HepG2 (cell line): ENCODE measurements around the gene ITPR1. TPM values are rescaled to one million over a fixed set of nuclear protein-coding genes. Genes with fewer than 3 reads are reported as not detected.

Experiments
- ATAC-seq: fragments of 200-7000 bp; cut with Tn5 transposase; 3 replicates; pipeline ENCODE4 v1.9.1; 2020; ENCODE audit warnings: mild to moderate bottlenecking, moderate library complexity
- BruUV-seq: library from RNA; stranded (reverse); fragments of 400-500 nt; replicated peaks from 2 replicates; lab custom pipeline; 2021; lab: Mats Ljungman, UMichigan
- CTCF ChIA-PET: fragments of 300-600 bp; formaldehyde crosslinking; extraction: SDS; loops from one replicate; lab custom pipeline; 2021; ENCODE audit warnings: low total read pairs, inconsistent platforms, low intra/inter-chr PET ratio; lab: Yijun Ruan, JAX
- POLR2A ChIA-PET: fragments of 350-600 bp; sonication (Branson Sonifier 250); formaldehyde crosslinking; loops from one replicate; lab custom pipeline; 2020; ENCODE audit warnings: antibody characterized with exemption, inconsistent platforms; lab: Yijun Ruan, JAX
- DNase-seq: peaks from one replicate; pipeline ENCODE4 v3.0.0-alpha.2; 2015; ENCODE audit warnings: low spot score
- FAIRE-seq: peaks from 3 replicates; lab custom pipeline; 2011; peaks lifted over from hg19 to GRCh38; lab: Jason Lieb, UNC
- H2AFZ ChIP-seq: one replicate; pipeline ENCODE4 v1.6.1; 2011; ENCODE audit warnings: low read length, inconsistent platforms
- H3K27ac ChIP-seq: fragments of 300-600 bp; 3 replicates; pipeline ENCODE4 v1.8.0; 2011; ENCODE audit warnings: mixed run types, mild to moderate bottlenecking, mixed read lengths, low read length, inconsistent platforms; ENCODE audit not compliant: insufficient read depth; ENCODE audit errors: extremely low read length
- H3K27me3 ChIP-seq, 2 experiments: fragments of 200-600 bp in 1 of 2; 2 replicates in 1 of 2; 3 replicates in 1 of 2; pipeline versions ENCODE4 v1.6.0 to v1.8.0; 2011; ENCODE audit warnings: low read length in 2 of 2, mild to moderate bottlenecking in 2 of 2, moderate library complexity in 2 of 2, inconsistent platforms in 1 of 2; ENCODE audit not compliant: insufficient read depth in 2 of 2, control insufficient read depth in 1 of 2
- H3K36me3 ChIP-seq, 2 experiments: fragments of 200-600 bp in 1 of 2; replicated peaks in 1 of 2; 2 replicates in 1 of 2; 3 replicates in 1 of 2; pipeline versions ENCODE4 v1.5.1 to v1.8.0; 2011; ENCODE audit warnings: low read length in 2 of 2, inconsistent platforms in 1 of 2; ENCODE audit not compliant: insufficient read depth in 2 of 2, control insufficient read depth in 1 of 2
- H3K4me1 ChIP-seq: 2 replicates; pipeline ENCODE4 v1.5.1; 2012; ENCODE audit warnings: low read length, inconsistent platforms; ENCODE audit not compliant: insufficient read depth
- H3K4me2 ChIP-seq: 2 replicates; pipeline ENCODE4 v1.6.0; 2011; ENCODE audit warnings: low read depth, low read length, inconsistent platforms
- H3K4me3 ChIP-seq, 3 experiments: fragments of 200-600 bp in 1 of 3; sonication (generic), shearing (Covaris generic) in 1 of 3; replicated peaks in 1 of 3; 2 replicates each; pipeline ENCODE4 v1.5.1; 2011 to 2016; ENCODE audit warnings: low read length in 3 of 3, inconsistent platforms in 2 of 3, low read depth in 2 of 3, mild to moderate bottlenecking in 2 of 3, control low read depth in 1 of 3, mixed read lengths in 1 of 3; ENCODE audit not compliant: insufficient read depth in 1 of 3
- H3K79me2 ChIP-seq: one replicate; pipeline ENCODE4 v1.6.1; 2011; ENCODE audit warnings: low read length, inconsistent platforms; ENCODE audit not compliant: insufficient read depth
- H3K9ac ChIP-seq: 2 replicates; pipeline ENCODE4 v1.6.0; 2011; ENCODE audit warnings: mild to moderate bottlenecking, low read depth, low read length, inconsistent platforms; ENCODE audit not compliant: insufficient read depth
- H3K9me3 ChIP-seq: 2 replicates; pipeline ENCODE4 v1.5.1; 2012; ENCODE audit warnings: mild to moderate bottlenecking, low read length
- H4K20me1 ChIP-seq: 2 replicates; pipeline ENCODE4 v1.6.0; 2011; ENCODE audit warnings: inconsistent platforms, mild to moderate bottlenecking, low read length, moderate library complexity; ENCODE audit not compliant: insufficient read depth
- ATF7 ChIP-seq, 2 experiments: fragments of 450-650 bp in 1 of 2; sonication (generic) in 1 of 2; formaldehyde crosslinking in 1 of 2; IDR thresholded peaks; 2 replicates each; pipeline versions ENCODE4 v1.4.0 to v1.6.1; 2016 to 2020; ENCODE audit warnings: antibody characterized with exemption in 1 of 2, mild to moderate bottlenecking in 1 of 2, missing genetic modification reagents in 1 of 2
- FOXA1 ChIP-seq, 2 experiments: fragments of 450-650 bp in 1 of 2; sonication (generic) in 1 of 2; formaldehyde crosslinking in 1 of 2; IDR thresholded peaks; 2 replicates each; pipeline versions ENCODE4 v1.4.0 to v1.6.1; 2016 to 2020; ENCODE audit warnings: missing genetic modification reagents in 1 of 2
- GABPA ChIP-seq, 2 experiments: IDR thresholded peaks; 2 replicates each; pipeline ENCODE4 v1.6.1; 2011 to 2016; ENCODE audit warnings: low read depth in 2 of 2, low read length in 1 of 2, missing biosample characterization in 1 of 2, missing genetic modification characterization in 1 of 2
- NR2C2 ChIP-seq: sonication (generic); formaldehyde crosslinking; IDR thresholded peaks from 2 replicates; pipeline ENCODE4 v1.4.0; 2020; ENCODE audit warnings: missing genetic modification reagents, mild to moderate bottlenecking, moderate library complexity, borderline replicate concordance
- RARA ChIP-seq: IDR thresholded peaks from 2 replicates; pipeline ENCODE4 v1.6.1; 2016; ENCODE audit warnings: missing genetic modification reagents, missing compliant biosample characterization
- SOX5 ChIP-seq: IDR thresholded peaks from 2 replicates; pipeline ENCODE4 v1.6.1; 2016; ENCODE audit warnings: borderline replicate concordance
- SP5 ChIP-seq: IDR thresholded peaks from 2 replicates; pipeline ENCODE4 v1.6.1; 2016; ENCODE audit warnings: low read depth, borderline replicate concordance
- TP53 ChIP-seq: sonication (generic); formaldehyde crosslinking; conservative IDR thresholded peaks from 2 replicates; pipeline ENCODE4 v1.4.0; 2020; ENCODE audit warnings: missing genetic modification reagents
- WGBS: methylation state at CpG from one replicate; pipeline ENCODE4 v1.1.6; 2017; ENCODE audit warnings: low lambda C conversion rate; 5-methylcytosine and 5-hydroxymethylcytosine counted together
- in situ Hi-C: cut with HindIII; loops from 2 replicates; pipeline ENCODE4 v1.10.0; 2017; ENCODE audit warnings: low pct_unique_long_range_greater_than_20kb; ENCODE audit not compliant: extremely low pct_ligation_motif_present
- intact Hi-C: fragments of 100-400 bp; cut with micrococcal nuclease; formaldehyde crosslinking; loops from one replicate; pipeline ENCODE4 v1.10.0; 2022; ENCODE audit not compliant: unreplicated experiment
- polyA plus RNA-seq, 8 experiments: library from polyadenylated mRNA; depleted of rRNA in 3 of 8; stranded (reverse) in 7 of 8; unstranded in 1 of 8; fragments of >200 nt; fragmentation: Illumina TruSeq in 4 of 8; extraction: Trizol in 4 of 8; gene quantifications; 2 replicates each; pipeline versions ENCODE4 v1.2.1 to v1.2.3, GENCODE V29; 2011 to 2016; ENCODE audit warnings: low read depth in 4 of 8, missing spikeins in 1 of 8, mixed read lengths in 1 of 8; ENCODE audit not compliant: insufficient read depth in 1 of 8
- total RNA-seq, 5 experiments: library from RNA; depleted of rRNA; stranded (reverse); fragments of >200 nt; fragmentation: Illumina TruSeq; extraction: Trizol; gene quantifications; 2 replicates each; pipeline ENCODE4 v1.2.3, GENCODE V29; 2016; ENCODE audit warnings: low read depth in 1 of 5
- TF ChIP-seq, protein P1 (sequence below): IDR thresholded peaks from 2 replicates; pipeline ENCODE4 v1.6.1; 2016; ENCODE audit warnings: low read depth, missing genetic modification reagents, missing compliant biosample characterization
- TF ChIP-seq, protein P2 (sequence below): sonication (generic); formaldehyde crosslinking; IDR thresholded peaks from 2 replicates; pipeline ENCODE4 v1.9.0; 2022; ENCODE audit warnings: missing genetic modification reagents, mild to moderate bottlenecking, borderline replicate concordance
- TF ChIP-seq, protein P3 (sequence below): sonication (generic); formaldehyde crosslinking; IDR thresholded peaks from 2 replicates; pipeline ENCODE4 v1.4.0; 2020; ENCODE audit warnings: mild to moderate bottlenecking, missing genetic modification reagents, borderline replicate concordance

Gene ITPR1
- total and polyA plus RNA-seq, 2 of the 13 experiments (the other 11 are each of a cell fraction or from before 2014, with no cell fraction given): 10.0 to 11.4 TPM

DNA sequence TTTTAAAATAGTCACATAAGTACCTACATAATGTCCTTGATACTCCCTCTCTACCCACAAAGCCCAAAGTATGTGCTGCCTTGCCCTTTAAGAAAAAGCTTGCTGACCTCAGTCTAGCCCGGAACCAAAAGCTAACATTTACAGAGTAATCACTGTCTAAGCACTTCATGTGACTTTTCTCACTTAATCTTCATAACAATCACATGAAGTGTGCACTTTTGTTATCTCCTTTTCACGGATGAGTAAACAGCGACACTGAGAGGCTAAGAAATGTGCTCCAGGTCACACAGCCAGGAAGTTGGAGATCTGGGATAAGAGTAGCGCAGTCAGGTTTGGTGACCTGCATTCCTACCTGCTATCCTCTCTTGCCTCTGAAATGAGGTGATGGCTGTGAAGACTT lies 194.0 kb downstream of the ITPR1 start:
- WGBS: 60% methylated on average over 4 of the region's 4 CpGs
- intact Hi-C loops: no loop called here
- ChIA-PET POLR2A (no interaction called here), CTCF (no interaction called here)
- no peaks in the 10 kb centered on the region for H3K27me3 ChIP-seq
- no TSS peak for BruUV-seq
- peaks cover 10 to 19% of the 10 kb centered on the region in 2 experiments; a peak in 3 of 5 replicates for H3K36me3 ChIP-seq
- no peaks in the 10 kb centered on the region for H3K9me3 ChIP-seq
- no peak overlapping the region for H3K4me2 ChIP-seq
- no peaks in the 10 kb centered on the region for H4K20me1 ChIP-seq
- FAIRE-seq (peak; percentile 37), ATAC-seq (peak; percentile 43; the same call in 2 of the 3 replicates), DNase-seq (peak; percentile 25)
- H3K9ac ChIP-seq: no peak overlapping the region
- in situ Hi-C loops: no loop called here
- H2AFZ ChIP-seq: no peak overlapping the region
- H3K4me1 ChIP-seq: no peaks in the 10 kb centered on the region
- no peak overlapping the region for H3K27ac ChIP-seq
- no peaks in the 10 kb centered on the region for H3K79me2 ChIP-seq
- H3K4me3 ChIP-seq: no peak overlapping the region
- TF ChIP-seq TP53 (CRISPR knock-in tag): no peak
- TF ChIP-seq NR2C2 (CRISPR knock-in tag): peak; percentile 44; the same call in 1 of the 2 replicates
- TF ChIP-seq RARA (CRISPR knock-in tag): 0 out of 2 replicates have a peak, but pooled peaks have one; percentile 26
- TF ChIP-seq SOX5 (CRISPR knock-in tag): peak; percentile 26; the same call in 1 of the 2 replicates
- no peak for TF ChIP-seq ATF7 (IDR thresholded peaks at IDR 0.05)
- no peak for TF ChIP-seq ATF7 (CRISPR knock-in tag; IDR thresholded peaks at IDR 0.05)
- TF ChIP-seq, protein P1, sequence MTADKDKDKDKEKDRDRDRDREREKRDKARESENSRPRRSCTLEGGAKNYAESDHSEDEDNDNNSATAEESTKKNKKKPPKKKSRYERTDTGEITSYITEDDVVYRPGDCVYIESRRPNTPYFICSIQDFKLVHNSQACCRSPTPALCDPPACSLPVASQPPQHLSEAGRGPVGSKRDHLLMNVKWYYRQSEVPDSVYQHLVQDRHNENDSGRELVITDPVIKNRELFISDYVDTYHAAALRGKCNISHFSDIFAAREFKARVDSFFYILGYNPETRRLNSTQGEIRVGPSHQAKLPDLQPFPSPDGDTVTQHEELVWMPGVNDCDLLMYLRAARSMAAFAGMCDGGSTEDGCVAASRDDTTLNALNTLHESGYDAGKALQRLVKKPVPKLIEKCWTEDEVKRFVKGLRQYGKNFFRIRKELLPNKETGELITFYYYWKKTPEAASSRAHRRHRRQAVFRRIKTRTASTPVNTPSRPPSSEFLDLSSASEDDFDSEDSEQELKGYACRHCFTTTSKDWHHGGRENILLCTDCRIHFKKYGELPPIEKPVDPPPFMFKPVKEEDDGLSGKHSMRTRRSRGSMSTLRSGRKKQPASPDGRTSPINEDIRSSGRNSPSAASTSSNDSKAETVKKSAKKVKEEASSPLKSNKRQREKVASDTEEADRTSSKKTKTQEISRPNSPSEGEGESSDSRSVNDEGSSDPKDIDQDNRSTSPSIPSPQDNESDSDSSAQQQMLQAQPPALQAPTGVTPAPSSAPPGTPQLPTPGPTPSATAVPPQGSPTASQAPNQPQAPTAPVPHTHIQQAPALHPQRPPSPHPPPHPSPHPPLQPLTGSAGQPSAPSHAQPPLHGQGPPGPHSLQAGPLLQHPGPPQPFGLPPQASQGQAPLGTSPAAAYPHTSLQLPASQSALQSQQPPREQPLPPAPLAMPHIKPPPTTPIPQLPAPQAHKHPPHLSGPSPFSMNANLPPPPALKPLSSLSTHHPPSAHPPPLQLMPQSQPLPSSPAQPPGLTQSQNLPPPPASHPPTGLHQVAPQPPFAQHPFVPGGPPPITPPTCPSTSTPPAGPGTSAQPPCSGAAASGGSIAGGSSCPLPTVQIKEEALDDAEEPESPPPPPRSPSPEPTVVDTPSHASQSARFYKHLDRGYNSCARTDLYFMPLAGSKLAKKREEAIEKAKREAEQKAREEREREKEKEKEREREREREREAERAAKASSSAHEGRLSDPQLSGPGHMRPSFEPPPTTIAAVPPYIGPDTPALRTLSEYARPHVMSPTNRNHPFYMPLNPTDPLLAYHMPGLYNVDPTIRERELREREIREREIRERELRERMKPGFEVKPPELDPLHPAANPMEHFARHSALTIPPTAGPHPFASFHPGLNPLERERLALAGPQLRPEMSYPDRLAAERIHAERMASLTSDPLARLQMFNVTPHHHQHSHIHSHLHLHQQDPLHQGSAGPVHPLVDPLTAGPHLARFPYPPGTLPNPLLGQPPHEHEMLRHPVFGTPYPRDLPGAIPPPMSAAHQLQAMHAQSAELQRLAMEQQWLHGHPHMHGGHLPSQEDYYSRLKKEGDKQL (CRISPR knock-in tag): peak; percentile 36; the same call in 1 of the 2 replicates
- no peak for TF ChIP-seq GABPA (IDR thresholded peaks at IDR 0.05; ENCODE audit: low read depth, low read length)
- 0 out of 2 replicates have a peak, but pooled peaks have one; percentile 15 for TF ChIP-seq GABPA (CRISPR knock-in tag; IDR thresholded peaks at IDR 0.05; ENCODE audit: low read depth)
- TF ChIP-seq, protein P2, sequence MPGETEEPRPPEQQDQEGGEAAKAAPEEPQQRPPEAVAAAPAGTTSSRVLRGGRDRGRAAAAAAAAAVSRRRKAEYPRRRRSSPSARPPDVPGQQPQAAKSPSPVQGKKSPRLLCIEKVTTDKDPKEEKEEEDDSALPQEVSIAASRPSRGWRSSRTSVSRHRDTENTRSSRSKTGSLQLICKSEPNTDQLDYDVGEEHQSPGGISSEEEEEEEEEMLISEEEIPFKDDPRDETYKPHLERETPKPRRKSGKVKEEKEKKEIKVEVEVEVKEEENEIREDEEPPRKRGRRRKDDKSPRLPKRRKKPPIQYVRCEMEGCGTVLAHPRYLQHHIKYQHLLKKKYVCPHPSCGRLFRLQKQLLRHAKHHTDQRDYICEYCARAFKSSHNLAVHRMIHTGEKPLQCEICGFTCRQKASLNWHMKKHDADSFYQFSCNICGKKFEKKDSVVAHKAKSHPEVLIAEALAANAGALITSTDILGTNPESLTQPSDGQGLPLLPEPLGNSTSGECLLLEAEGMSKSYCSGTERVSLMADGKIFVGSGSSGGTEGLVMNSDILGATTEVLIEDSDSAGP (CRISPR knock-in tag): peak; percentile 44; the same call in 1 of the 2 replicates
- no peak for TF ChIP-seq FOXA1 (IDR thresholded peaks at IDR 0.05)
- peak; percentile 52 for TF ChIP-seq FOXA1 (CRISPR knock-in tag; IDR thresholded peaks at IDR 0.05)
- TF ChIP-seq SP5: no peak
- TF ChIP-seq, protein P3, sequence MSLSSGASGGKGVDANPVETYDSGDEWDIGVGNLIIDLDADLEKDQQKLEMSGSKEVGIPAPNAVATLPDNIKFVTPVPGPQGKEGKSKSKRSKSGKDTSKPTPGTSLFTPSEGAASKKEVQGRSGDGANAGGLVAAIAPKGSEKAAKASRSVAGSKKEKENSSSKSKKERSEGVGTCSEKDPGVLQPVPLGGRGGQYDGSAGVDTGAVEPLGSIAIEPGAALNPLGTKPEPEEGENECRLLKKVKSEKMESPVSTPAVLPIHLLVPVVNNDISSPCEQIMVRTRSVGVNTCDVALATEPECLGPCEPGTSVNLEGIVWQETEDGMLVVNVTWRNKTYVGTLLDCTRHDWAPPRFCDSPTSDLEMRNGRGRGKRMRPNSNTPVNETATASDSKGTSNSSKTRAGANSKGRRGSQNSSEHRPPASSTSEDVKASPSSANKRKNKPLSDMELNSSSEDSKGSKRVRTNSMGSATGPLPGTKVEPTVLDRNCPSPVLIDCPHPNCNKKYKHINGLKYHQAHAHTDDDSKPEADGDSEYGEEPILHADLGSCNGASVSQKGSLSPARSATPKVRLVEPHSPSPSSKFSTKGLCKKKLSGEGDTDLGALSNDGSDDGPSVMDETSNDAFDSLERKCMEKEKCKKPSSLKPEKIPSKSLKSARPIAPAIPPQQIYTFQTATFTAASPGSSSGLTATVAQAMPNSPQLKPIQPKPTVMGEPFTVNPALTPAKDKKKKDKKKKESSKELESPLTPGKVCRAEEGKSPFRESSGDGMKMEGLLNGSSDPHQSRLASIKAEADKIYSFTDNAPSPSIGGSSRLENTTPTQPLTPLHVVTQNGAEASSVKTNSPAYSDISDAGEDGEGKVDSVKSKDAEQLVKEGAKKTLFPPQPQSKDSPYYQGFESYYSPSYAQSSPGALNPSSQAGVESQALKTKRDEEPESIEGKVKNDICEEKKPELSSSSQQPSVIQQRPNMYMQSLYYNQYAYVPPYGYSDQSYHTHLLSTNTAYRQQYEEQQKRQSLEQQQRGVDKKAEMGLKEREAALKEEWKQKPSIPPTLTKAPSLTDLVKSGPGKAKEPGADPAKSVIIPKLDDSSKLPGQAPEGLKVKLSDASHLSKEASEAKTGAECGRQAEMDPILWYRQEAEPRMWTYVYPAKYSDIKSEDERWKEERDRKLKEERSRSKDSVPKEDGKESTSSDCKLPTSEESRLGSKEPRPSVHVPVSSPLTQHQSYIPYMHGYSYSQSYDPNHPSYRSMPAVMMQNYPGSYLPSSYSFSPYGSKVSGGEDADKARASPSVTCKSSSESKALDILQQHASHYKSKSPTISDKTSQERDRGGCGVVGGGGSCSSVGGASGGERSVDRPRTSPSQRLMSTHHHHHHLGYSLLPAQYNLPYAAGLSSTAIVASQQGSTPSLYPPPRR (CRISPR knock-in tag): peak; percentile 43; the same call in 1 of the 2 replicates
